Left ventricle myocardium inferior (tissue), 1 donor: ENCODE data around the gene IL19. TPM values are rescaled to one million over a fixed set of nuclear protein-coding genes. Genes with fewer than 3 reads are reported as not detected.

Source experiments
- DNase-seq: peaks from one replicate; pipeline ENCODE4 v3.0.0-alpha.2; 2020
- H3K27ac ChIP-seq: fragments of 200-600 bp; replicated peaks from 2 replicates; pipeline ENCODE4 v1.8.0; 2021
- H3K27me3 ChIP-seq: fragments of 200-600 bp; 2 replicates; pipeline ENCODE4 v1.8.0; 2021; ENCODE audit warnings: low read depth
- H3K36me3 ChIP-seq: fragments of 200-600 bp; 2 replicates; pipeline ENCODE4 v1.8.0; 2021
- H3K4me1 ChIP-seq: fragments of 200-600 bp; 2 replicates; pipeline ENCODE4 v1.8.0; 2021
- H3K4me3 ChIP-seq: fragments of 200-600 bp; 2 replicates; pipeline ENCODE4 v1.8.0; 2021; ENCODE audit warnings: mild to moderate bottlenecking, moderate library complexity
- H3K9me3 ChIP-seq: fragments of 200-600 bp; replicated peaks from 2 replicates; pipeline ENCODE4 v1.8.0; 2021
- intact Hi-C: fragments of 100-400 bp; cut with micrococcal nuclease; formaldehyde crosslinking; loops from one replicate; pipeline ENCODE4 v1.11.0; 2022
- total RNA-seq: library from RNA; stranded (reverse); fragmentation: NEBNext Ultra II Directional; extraction: Animal tissue kit (Norgen Biotek cat#: 25700); gene quantifications from one replicate; pipeline ENCODE4 v1.2.1, GENCODE V29; 2021
- TF ChIP-seq, protein P1 (sequence below): fragments of 200-600 bp; IDR thresholded peaks from 2 replicates; pipeline ENCODE4 v1.8.0; 2021; ENCODE audit warnings: antibody characterized with exemption, mild to moderate bottlenecking, borderline replicate concordance
- donor health status: DM: no; HTN: yes; CAD: no; lungs with severe emphysema.

IL19 gene
- total RNA-seq, 1 donor from 2014 or later, result not detected

DNA sequence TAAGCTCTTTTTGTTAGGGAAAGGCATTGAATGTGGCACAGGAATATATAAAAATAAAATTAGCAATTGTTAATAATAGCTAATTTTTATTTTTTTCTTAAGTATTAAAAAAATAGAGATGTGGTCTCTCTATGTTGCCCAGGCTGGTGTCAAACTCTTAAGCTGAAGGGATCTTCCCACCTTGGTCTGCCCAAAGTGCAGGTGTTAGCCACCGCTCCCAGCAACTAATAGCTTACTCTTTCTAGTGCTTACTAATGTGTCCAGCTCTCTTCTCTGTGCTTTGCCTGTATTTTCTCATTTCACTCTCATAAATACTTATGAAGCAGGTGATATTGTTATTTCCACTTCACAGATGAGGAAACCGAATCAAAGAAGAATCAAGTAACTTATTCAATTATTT, 113.3 kb downstream of the IL19 start:
- no peaks in the 10 kb centered on the region for H3K4me1 ChIP-seq
- no peak for DNase-seq
- peaks cover 8% of the 10 kb centered on the region for H3K9me3 ChIP-seq
- intact Hi-C loops, result no loop called here
- H3K27me3 ChIP-seq, result peaks cover 17% of the 10 kb centered on the region
- TF ChIP-seq, protein P1, sequence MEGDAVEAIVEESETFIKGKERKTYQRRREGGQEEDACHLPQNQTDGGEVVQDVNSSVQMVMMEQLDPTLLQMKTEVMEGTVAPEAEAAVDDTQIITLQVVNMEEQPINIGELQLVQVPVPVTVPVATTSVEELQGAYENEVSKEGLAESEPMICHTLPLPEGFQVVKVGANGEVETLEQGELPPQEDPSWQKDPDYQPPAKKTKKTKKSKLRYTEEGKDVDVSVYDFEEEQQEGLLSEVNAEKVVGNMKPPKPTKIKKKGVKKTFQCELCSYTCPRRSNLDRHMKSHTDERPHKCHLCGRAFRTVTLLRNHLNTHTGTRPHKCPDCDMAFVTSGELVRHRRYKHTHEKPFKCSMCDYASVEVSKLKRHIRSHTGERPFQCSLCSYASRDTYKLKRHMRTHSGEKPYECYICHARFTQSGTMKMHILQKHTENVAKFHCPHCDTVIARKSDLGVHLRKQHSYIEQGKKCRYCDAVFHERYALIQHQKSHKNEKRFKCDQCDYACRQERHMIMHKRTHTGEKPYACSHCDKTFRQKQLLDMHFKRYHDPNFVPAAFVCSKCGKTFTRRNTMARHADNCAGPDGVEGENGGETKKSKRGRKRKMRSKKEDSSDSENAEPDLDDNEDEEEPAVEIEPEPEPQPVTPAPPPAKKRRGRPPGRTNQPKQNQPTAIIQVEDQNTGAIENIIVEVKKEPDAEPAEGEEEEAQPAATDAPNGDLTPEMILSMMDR, result no peak
- H3K36me3 ChIP-seq, result no peaks in the 10 kb centered on the region
- no peak overlapping the region for H3K27ac ChIP-seq
- H3K4me3 ChIP-seq, result no peak overlapping the region

DNA sequence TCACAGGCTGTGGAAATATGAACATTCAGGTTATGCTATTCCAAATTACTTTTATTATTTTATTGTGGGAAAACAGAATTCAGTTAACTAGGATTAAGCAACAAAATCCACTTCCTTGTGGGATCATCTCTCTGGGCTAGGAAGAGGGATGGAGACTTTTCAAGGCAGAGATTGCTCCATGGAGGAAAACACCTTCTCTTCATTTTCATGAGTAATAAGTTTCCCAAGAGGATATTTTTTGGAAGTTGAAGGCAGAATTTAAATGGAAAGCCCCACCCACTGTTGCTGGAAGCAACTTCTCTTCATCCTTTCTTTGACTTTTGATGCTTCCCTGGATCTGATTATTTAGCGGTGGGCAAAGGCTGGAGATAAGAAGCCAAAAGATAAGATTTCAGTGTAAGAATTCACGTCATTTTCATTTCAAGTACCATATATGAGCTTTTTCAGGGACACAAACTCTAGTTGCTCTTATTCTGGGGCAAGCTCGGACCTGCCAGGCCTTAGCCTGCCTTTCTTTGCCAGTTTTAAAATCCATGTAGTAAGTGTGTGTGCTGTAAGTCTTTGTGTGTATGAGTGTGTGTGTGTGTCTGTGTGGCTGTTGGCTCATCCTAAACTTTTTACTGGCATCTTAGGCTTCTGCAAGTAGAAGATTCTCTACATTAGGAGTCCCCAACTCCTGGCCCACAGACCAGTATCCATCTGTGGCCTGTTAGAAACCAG, 114.9 kb downstream of the IL19 start:
- intact Hi-C loops, result no loop called here
- Histone ChIP-seq H3K36me3 (no peaks in the 10 kb centered on the region), H3K4me1 (peaks cover 4% of the 10 kb centered on the region), H3K27ac (no peak overlapping the region), H3K9me3 (no peaks in the 10 kb centered on the region), H3K27me3 (peaks cover 17% of the 10 kb centered on the region), H3K4me3 (no peak overlapping the region)
- TF ChIP-seq, protein P1, result no peak
- no peak for DNase-seq

DNA sequence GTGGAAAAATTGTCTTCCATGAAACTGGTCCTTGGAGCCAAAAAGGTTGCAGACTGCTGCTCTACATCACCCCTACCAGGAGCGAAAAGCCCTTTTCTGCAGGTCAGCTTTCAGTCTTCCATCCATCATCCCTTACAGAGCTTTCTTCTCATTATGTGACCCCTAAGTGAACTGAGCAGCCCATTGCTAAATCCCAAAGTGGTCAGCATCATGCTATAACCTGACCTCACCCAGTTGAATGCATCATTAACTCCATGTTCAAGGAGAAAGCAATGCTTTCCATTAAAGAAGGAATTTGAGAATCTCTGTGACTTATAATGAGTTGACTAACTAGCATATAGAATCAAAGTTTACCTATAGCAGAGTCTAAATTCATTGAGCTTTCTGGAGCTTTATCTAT, 116.3 kb downstream of the IL19 start:
- peaks cover 20% of the 10 kb centered on the region for H3K27me3 ChIP-seq
- no peak overlapping the region for H3K4me3 ChIP-seq
- intact Hi-C loops, result no loop called here
- H3K36me3 ChIP-seq, result no peaks in the 10 kb centered on the region
- H3K27ac ChIP-seq, result no peak overlapping the region
- peaks cover 11% of the 10 kb centered on the region for H3K4me1 ChIP-seq
- TF ChIP-seq, protein P1, result no peak
- no peaks in the 10 kb centered on the region for H3K9me3 ChIP-seq
- no peak for DNase-seq

DNA sequence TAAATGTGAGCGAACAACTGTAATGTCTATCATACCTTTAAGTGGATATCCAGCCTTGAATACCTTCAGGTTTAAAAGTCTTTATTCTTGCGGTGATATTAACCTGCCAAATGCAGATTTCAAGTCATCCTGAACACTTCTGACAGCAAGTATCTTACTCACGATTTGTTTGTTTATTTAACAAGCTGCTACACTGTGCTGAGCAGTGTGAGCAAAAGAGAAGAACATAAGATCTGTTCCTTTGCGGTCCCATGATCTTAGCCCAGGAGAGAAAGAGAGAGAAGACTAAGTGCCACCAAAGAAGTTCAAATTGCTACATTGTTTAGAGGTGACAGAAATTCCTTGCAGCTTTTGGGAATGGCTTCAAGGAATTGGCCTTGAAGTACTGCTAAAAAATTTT, 117.1 kb downstream of the IL19 start:
- TF ChIP-seq, protein P1, result no peak
- intact Hi-C loops, result no loop called here
- Histone ChIP-seq H3K36me3 (no peaks in the 10 kb centered on the region), H3K9me3 (no peaks in the 10 kb centered on the region), H3K27ac (no peak overlapping the region), H3K4me1 (peaks cover 11% of the 10 kb centered on the region), H3K4me3 (no peak overlapping the region), H3K27me3 (peaks cover 29% of the 10 kb centered on the region)
- no peak for DNase-seq

DNA sequence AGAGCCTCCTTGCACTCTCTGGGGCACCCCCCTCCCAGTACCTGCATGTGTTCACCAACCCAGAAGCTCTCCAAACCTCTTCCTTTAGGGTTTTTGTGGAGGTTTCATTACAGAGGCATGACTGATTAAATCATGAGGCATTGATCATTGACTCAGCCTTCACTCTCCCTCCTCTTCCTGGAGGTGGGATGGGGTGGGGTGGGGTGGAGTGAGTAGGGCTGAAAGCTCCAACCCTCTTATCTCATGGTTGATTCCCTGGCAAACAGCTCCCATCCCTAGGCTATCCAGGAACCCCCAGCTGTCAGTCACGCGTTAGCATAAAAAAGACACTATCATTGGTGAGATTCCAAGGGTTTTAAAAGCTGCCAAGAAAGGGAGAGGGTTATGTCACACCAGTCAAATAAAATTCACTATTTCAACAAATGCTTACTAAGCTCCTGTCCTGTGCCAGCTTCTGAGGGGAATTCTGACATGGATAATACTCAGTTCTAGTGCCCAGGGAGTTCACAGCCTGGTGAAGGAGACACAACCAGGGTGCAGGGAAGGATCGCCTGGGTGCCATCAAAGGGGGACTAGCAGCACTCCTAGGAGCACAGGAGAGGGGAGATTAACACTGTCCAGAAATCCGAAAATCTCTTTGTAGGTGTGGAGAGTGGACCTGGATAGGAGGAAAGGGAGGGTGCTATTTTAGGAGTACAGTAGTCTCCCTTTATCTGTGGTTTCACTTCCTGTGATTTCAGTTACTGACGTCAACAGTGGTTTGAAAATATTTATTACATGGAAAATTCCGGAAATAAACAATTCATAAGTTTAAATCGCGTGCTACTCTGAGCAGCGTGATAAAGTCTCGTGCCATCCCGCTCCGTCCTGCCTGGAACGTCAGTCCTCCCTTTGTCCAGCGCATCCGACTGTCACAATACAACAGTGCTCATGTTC, 119.8 kb downstream of the IL19 start:
- Histone ChIP-seq H3K9me3 (no peaks in the 10 kb centered on the region), H3K36me3 (no peaks in the 10 kb centered on the region), H3K27me3 (peaks cover 34% of the 10 kb centered on the region), H3K4me1 (peaks cover 11% of the 10 kb centered on the region), H3K4me3 (no peak overlapping the region), H3K27ac (no peak overlapping the region)
- DNase-seq, result no peak
- TF ChIP-seq, protein P1, result no peak
- intact Hi-C loops, result no loop called here
